NCI-H187 treated with DMSO at 0.1 percent for 48 hours (cell line): ENCODE results near the gene MRPL24.
A peak's percentile ranks its signal among the peaks of the same experiment; 100 is the strongest.

Experiments used
- DNase-seq: peaks from one replicate; lab custom pipeline; 2025; lab: John Stamatoyannopoulos, UW

Gene MRPL24

DNA sequence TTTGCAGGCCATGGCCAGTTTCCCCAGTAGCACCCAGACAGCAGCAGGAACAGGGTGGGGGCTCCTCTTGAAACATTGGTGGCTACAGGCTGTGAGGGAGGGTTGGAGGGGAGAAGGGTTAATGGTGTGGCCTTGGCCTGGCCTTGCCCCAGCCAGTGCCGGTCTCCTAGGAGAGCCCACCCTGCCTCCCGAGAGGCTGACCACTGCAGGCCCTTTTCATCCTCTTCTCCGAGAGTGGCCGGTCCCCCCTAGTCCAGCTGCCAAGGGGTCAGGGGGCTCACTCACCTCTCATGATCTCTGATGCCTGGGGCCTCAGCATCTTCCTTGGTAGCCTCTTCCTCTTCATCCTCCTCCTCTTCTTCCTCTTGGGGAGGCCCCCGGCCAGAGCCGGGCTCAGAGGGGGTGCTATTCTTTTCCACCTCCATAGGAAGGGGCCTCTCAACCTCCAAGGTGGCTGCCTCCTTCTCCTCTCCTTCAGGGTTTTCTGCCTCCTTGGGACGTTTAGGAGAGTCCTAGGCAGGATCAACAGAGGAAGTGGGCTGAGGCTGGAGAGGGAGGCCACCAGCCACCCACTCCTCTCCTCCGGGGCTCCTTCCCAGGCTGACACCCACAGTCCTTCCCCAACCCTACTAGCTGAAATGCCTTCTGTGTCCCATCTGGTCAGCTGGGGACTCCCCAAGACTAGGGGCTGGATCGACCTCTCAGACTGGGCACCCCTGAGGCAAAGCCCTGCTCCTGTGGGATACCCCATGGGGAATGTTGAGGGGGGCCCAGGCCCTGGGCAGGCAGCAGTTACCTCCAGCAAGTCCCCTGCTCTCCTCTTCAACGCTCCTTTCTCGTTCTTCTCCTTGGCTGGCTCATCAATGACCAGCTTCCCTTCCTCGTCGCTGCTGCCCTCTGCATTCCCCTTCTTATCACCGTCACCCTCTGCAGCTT lies 2.7 kb upstream of the MRPL24 start:
- no peak for DNase-seq

DNA sequence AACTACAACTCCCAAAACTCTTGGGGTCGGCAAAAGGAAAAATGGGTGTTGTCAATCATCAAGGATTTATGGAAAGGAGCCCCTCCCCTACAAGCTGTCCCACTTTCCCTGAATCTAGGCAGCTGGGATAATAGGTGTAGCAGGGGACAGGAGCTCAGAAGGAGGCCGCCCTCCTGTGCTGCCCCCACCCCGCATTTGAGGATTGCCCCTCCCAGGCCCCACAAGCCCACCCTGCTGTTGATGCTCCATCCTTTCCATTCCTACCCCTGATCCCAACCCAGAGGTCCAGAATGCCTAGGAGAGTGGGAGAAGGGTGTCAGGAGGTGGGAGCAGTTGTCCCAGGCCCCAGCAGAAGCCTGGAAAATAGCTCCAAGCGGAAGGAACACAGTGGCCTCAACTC lies 1.9 kb upstream of the MRPL24 start:
- no peak for DNase-seq

DNA sequence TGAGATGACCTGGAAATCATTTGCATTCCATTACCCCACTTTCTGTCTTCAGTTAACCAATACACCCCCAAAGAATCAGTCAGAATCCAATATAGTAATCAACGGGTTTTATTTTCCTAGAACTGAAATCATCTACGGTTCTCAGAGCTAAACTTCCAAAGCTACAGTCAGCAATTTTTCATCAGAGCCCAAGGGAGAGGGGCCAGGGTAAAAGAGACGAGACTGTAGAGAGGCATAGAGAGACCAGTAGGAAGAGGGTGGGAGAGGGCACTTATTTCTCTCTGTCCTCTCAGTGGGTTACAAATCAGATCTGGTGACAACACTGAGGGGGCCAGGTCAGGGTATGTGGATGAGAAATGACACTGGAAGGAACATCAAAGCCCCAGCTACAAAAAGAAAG lies 1.1 kb upstream of the MRPL24 start:
- DNase-seq: no peak

DNA sequence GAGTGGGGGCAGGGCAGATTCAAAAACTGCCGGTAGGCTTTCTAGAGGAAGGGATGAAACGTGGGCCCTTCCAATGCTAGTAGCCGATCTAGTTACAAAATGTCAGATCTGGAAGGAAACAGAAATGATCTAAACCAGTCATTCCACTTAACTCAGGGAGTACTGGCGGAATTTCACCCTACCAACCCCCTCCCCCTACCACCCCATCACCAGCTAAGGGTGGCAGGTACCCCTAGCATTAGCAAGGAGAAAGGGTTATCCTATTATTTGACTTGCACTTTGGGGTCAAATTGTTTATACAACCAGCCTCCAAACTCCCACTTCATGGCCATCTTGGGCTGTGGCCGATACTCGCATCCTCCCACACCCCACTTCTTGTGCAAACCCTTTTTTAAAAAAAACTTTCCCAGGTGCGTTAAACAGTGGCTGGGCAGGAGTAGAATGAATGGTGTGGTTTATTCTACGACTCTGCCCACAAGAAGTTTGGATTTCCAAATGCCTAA lies 644 bp upstream of the MRPL24 start:
- no peak for DNase-seq

- no peak for DNase-seq
These were observed 599 bp downstream of the MRPL24 start for GRCh38 chr1:156740237-156740740.

GRCh38 chr1:156738916-156739315 lies 2.0 kb downstream of the MRPL24 start:
- DNase-seq: no peak

GRCh38 chr1:156738407-156738806 lies 2.5 kb downstream of the MRPL24 start:
- DNase-seq: no peak

GRCh38 chr1:156733989-156734584 lies 6.8 kb downstream of the MRPL24 start:
- no peak for DNase-seq

GRCh38 chr1:156728599-156729462 lies 12.1 kb downstream of the MRPL24 start, which contains the start of gene ISG20L2:
ISG20L2 (minus strand) TSS chr1:156728766; CDS start chr1:156727652, 1,114 bp downstream.
- peak; percentile 99 for DNase-seq

GRCh38 chr1:156727926-156728598 lies 12.8 kb downstream of the MRPL24 start, which contains the start of gene METTL25B:
METTL25B (plus strand) TSS chr1:156728469; CDS start chr1:156729105, 636 bp downstream.
- DNase-seq: peak; percentile 82

DNA sequence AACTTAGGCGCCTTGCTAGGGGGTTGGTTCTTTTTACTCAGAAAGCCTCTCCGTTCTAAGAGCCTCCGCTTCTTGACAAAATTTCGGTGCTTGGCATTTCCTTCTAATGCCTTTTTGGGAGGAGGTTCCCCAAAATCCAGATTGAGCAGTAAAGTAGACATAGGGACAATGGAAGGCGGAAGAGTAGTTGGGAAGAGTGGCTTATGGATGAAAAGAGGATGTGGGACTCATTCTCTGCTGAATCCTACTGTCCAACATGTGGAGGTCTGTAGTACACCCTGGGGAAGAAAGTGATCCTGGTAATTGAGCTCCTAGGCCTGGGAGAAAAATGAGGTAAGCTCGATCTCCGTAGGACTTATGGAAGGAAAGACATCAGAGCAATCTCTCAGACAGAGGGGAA lies 13.4 kb downstream of the MRPL24 start:
- DNase-seq: no peak

DNA sequence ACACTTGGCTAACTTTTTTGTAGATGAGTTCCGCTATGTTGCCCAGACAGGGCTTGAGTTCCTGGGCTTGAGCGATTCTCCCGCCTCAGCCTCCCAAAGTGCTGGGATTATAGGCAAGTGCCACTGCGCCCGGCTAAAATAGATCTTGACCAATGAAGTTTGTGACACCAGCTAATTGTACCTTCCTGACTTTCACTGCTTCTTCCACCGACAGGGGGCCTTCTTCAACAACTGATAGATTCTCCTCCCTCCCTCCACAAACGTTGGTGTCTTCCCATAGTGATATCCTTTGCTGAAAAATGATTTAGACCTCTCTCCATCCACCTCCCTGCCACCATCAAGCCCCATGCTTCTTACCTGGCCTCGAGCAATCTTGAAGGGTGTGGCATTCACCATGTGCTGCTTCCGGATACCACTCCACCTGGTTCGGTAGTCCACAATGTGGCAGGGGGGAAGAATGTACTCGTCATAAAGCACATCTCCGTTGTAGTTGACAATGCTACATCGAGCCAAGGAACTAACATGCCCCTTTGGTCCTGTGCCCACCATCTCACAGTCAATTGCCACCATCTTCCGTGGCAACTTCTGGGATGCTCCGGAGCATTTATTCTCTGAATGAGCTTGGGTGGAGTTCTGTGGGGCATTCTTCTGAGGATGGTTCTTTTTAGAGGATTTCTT lies 14.2 kb downstream of the MRPL24 start:
- no peak for DNase-seq

DNA sequence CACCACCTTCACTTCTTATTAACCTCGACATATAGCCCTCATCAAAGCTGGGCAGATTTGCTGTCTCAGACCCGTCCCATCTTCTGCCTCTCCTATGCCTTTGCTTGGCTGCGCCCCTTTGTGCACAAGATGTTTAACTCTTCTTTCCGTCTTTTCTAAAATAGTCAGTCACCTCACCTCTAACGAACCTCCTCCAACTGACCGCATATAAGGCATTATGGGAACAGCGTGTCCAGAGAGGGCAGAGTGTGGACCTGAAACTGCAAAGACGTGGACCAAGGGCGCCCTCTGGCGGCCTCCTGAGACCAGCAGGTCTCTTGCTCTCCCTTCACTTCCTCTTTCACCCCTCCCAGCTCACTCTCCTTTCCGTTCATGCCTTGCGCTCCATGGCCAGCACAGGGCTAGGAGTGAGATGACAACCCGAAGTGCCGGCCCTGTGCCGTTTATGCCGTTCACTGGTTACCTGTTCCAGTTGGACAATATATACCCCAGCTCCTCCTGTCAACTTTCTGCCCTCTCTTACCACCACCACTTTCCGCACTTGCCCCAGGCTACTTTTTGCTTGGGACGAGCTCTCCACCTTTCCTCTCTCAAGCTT lies 15.1 kb downstream of the MRPL24 start:
- DNase-seq: peak; percentile 68

- DNase-seq: no peak
These were observed 19.4 kb downstream of the MRPL24 start for GRCh38 chr1:156721535-156721934.

DNA sequence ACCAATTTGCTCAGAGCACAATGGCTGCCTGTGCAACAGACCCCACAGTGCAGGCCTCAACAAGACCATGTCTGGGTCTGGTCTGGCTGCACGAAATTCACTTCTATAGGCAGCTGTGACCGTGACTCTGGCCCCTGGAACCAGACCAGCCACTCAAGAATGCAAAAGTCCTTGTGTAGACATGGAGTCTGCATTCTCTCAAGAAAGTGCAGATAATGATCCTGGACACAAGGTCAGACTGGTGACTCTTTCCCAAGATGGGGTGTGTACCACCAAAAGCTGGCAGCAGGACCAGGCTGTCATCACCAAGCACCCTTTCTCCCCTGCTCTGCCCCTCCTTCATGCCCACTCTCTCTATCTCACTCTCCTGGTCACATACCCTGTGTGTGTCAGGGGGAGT lies 19.8 kb downstream of the MRPL24 start:
- no peak for DNase-seq

- DNase-seq: no peak
These were observed 23.5 kb downstream of the MRPL24 start for GRCh38 chr1:156717351-156717750.

DNA sequence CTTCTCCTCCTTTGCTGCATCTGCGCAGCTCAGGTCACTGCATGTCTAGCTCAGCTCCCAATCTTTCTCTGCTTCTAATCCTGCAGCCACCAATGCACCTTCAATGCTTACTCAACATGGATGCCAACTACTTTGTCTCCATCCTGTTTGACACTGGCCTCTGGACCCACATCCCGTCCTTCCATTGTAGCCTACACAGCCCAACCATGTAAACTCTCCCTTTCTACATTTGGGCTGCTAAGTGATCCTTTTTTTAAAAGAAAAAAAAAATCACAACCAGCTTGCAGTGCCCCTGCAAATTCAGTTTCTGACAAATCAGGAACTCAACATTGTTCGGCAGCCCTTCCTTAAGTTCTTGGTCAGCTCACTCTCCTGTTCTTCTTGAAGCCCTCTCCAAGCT lies 26.1 kb downstream of the MRPL24 start:
- no peak for DNase-seq

DNA sequence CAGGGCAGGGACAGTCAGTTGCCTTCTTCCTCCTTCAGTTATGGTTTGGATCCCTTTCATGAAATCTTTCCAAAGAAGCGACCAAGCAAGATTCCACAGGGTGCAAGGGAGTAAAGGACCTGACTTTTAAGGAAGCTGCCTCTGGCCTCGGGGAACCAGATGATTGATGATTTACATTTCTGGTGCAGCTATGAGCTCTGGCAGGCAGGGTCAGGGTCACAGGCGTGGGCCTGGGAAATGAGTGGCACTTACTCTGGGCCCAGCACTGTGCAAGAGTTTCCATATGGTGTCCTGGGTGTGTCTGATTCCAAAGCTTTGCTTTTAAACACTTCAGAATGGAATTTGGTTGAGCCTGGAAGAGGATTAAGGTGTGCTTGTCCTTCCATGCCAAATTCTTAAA lies 28.3 kb downstream of the MRPL24 start:
- no peak for DNase-seq

- no peak for DNase-seq
These were observed 29.7 kb downstream of the MRPL24 start for GRCh38 chr1:156711011-156711817.
